ENCODE results near the gene SF3A2.

DNA sequence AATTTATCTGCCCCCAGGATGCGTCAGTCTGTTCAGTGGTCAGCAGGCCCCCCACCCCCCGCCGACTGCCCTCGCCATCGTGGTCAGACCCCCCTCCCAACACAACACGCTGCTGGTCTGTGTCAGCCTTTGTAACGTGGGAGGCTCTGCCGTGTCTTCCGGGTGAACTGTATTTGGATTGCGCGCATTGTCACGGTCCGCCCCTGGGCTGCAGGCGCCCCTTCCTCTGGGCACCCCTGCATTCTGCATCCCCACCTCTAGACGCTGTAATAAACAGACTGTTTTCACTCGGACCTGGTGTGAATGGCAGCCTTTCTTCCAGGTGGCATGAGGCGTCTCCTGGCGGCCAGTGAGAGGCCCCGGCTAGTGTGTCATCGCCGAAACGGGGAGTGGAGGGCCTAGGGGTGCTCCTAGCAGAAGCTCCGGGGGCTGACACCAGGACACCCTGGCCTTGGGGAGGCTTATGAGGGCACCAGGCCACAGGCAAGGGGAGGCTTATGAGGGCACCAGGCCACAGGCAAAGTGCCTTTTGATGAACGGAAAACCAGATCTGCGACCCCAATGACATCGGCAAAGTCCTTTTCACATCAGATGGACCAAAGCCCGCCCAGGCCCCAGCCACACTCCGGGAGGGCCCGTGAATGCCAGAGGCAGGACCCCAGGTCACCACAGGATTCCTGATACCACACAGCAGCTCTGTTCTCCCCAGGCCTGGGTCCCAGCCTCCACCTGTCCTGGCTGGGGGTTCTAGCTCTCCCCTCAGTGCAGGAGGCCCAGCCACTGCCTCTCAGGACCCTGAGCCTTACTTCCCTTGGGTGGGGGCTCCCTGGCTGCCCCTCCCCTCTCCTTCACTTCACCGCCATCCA is 4.1 kb upstream of the SF3A2 start:
- TF ChIP-seq EZH2 (IDR thresholded peaks at IDR 0.05; ENCODE audit: borderline replicate concordance): no peak
- TF ChIP-seq, protein P1, sequence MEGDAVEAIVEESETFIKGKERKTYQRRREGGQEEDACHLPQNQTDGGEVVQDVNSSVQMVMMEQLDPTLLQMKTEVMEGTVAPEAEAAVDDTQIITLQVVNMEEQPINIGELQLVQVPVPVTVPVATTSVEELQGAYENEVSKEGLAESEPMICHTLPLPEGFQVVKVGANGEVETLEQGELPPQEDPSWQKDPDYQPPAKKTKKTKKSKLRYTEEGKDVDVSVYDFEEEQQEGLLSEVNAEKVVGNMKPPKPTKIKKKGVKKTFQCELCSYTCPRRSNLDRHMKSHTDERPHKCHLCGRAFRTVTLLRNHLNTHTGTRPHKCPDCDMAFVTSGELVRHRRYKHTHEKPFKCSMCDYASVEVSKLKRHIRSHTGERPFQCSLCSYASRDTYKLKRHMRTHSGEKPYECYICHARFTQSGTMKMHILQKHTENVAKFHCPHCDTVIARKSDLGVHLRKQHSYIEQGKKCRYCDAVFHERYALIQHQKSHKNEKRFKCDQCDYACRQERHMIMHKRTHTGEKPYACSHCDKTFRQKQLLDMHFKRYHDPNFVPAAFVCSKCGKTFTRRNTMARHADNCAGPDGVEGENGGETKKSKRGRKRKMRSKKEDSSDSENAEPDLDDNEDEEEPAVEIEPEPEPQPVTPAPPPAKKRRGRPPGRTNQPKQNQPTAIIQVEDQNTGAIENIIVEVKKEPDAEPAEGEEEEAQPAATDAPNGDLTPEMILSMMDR (IDR thresholded peaks at IDR 0.05; ENCODE audit: poor library complexity): no peak

Measured in hepatocyte (in vitro differentiated cells).